Keratinocyte (primary cell): Measurements from ENCODE around the gene LRRC38.

Source experiments
- EZH2 ChIP-seq: IDR thresholded peaks from one replicate; pipeline ENCODE4 v1.6.1; 2012; ENCODE audit warnings: inconsistent platforms, mild to moderate bottlenecking, low read length, moderate library complexity
- TF ChIP-seq, protein P1 (sequence below), 3 experiments: IDR thresholded peaks in 1 of 3; conservative IDR thresholded peaks in 1 of 3; optimal IDR thresholded peaks in 1 of 3; 2 replicates in 2 of 3; 3 replicates in 1 of 3; pipeline versions ENCODE3 to v1.5.1; 2011; ENCODE audit warnings: low read length in 3 of 3, mild to moderate bottlenecking in 3 of 3, moderate library complexity in 2 of 3, control low read depth in 1 of 3, inconsistent platforms in 1 of 3; ENCODE audit not compliant: insufficient read depth in 2 of 3; ENCODE audit errors: extremely low read depth in 1 of 3

DNA sequence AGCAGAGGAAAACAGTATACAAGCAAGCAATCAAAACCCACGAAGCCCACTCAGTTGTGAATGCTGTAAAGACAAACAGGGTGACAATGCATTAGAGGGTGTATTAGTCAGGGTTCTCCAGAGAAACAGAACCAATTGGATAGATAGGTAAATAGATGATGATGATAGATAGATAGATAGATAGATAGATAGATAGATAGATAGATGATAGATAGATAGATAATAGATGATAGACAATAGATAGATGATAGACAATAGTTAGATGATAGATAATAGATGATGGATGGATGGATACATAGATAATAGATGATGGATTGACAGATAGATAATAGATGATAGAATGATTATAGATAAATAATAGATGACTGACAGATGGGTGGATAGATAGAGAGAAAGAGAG is 48.3 kb downstream of the LRRC38 start:
- TF ChIP-seq, protein P1, sequence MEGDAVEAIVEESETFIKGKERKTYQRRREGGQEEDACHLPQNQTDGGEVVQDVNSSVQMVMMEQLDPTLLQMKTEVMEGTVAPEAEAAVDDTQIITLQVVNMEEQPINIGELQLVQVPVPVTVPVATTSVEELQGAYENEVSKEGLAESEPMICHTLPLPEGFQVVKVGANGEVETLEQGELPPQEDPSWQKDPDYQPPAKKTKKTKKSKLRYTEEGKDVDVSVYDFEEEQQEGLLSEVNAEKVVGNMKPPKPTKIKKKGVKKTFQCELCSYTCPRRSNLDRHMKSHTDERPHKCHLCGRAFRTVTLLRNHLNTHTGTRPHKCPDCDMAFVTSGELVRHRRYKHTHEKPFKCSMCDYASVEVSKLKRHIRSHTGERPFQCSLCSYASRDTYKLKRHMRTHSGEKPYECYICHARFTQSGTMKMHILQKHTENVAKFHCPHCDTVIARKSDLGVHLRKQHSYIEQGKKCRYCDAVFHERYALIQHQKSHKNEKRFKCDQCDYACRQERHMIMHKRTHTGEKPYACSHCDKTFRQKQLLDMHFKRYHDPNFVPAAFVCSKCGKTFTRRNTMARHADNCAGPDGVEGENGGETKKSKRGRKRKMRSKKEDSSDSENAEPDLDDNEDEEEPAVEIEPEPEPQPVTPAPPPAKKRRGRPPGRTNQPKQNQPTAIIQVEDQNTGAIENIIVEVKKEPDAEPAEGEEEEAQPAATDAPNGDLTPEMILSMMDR (optimal IDR thresholded peaks at IDR 0.05 in 1 of 3, IDR thresholded peaks at IDR 0.05 in 1 of 3, conservative IDR thresholded peaks at IDR 0.05 in 1 of 3; ENCODE audit: extremely low read depth in 1 of 3, insufficient read depth in 2 of 3, low read length in 3 of 3), result no peak
- TF ChIP-seq EZH2, result no peak
